Epidermal melanocyte (primary cell): ENCODE data around the gene MAPK9.

Experiments
- DNase-seq: peaks from one replicate; pipeline ENCODE4 v3.0.0; 2011; ENCODE audit warnings: low spot score; ENCODE audit not compliant: insufficient read length

The MAPK9 gene

DNA sequence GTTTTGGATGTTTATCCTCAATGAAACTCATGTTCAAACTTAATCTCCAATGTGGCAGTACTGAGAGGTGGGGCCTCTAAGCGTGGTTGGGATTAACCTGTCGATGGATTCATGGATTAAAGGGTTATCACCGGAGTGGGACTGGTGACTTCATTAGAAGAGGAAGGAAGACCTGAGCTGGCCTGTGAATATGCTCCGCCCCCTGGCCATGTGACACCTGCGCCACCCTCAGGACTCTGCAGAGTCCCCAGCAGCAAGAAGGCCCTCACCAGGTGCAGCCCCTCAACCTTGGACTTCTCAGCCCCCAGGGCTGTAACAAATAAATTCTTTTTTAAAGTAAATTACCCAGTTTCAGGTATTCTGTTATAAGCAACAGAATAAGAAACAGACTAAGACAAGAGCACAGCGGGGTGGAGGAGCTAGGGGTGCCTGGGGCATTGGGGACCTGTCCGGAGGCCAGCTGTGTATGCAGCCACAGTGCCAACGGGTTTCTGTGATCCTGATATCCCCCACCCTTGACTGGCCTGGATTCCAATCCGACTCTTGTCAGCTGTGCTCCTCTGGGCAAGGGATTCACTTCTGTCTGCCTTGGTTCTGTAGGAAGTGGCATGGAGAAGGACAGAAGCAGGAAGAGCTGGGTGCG lies 3.2 kb upstream of the MAPK9 start:
- DNase-seq = no peak

DNA sequence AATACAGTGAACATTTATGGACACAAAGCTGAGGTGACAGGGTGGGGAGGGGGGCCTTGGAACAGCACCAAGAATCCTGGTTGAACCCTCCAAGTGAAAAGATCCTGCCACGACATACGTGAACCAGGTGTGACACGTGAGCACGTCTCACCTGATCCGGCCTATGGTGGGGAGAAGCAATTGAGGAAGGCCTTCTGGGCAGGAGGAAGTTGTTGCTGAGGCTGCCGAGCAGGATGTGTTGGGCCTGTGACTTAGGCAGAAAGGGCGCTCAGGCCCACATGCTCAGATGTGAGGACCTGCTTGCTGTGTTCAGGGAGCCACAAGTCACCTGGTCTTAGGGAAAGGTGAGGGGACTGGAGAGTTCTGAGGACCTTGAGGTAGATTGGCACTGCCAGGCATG lies 2.5 kb upstream of the MAPK9 start:
- no peak for DNase-seq

DNA sequence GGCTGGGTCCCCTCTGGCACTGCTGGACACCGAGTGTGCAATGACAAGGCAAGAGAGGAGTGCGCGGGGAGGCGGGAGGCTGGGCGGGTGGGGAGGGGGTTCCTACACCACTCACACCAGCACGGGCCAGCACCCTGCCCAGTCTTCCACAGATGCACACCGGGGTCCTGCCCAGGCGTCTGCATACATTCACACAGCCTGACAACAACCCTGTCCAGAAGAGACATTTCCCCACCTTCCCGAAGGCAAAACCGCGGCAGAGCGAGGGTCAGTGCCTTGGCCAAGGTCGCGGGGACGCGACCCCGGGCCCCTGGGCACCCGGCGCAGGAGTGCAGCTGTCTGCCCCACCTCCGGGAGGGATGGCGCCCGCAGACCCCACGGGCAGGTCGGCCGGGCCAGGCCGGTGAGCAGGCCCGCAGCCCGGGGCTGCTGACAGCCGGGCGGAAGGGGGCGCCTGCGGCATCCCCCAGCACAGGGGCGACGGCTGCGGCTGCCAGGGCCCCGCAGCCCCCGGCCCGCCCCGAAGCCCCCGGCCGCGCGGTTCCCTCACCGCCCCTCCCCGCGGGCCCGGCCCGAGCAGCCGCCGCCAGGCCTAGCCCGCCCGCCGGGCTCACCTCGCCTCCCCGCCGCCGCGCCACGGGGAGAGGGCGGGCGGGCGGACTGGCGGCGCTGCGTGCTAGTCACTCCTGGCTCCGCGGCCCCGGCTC lies 496 bp downstream of the MAPK9 start:
- DNase-seq = no peak

DNA sequence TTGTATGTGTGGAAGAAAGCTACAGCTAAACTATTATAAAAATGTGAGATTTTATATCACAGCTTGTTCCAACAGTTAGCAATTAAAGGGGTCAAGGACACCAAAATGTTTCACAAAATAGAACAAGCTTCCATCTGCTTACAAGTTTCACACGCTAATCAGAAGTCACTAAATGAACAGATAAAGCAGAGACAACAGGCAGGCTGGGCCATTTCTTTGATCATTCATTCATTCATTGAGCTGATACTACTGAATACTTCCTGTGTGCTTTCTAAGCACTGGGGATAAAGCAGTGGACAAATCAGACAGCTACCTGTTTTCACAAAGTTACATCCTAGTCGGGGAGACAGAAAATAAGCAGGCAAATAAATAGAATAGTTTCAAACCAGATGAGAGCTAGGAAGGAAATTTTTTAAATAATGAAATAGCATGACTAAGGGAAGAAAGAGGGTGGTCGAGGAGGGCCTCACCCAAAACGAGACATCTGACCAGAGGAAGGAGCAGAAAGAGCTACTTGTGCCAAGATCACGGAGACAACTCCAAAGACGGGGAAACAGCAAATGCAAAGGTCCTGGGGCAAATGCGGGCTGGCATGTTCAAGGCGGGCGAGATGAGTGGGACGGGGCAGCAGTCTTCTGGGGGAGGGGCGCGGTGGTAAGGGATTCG lies 1.2 kb downstream of the MAPK9 start:
- no peak for DNase-seq

DNA sequence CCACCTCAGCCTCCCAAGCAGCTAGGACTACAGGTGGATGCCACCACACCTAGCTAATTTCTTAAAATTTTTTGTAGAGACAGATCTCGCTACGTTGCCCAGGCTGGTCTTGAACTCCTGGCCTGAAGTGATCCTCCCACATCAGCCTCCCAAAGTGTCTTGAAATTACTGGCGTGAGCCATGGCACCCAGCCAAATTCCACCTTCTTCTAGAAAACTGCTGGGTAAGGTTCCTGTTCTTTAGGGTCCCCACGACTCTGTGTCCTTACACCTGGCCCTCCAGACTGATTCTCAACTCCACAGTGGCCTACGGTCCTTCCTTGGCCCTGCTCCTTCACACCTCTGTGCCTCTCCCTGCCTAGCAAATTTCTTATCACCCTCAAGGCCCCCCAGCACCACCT lies 1.9 kb downstream of the MAPK9 start:
- DNase-seq = no peak

DNA sequence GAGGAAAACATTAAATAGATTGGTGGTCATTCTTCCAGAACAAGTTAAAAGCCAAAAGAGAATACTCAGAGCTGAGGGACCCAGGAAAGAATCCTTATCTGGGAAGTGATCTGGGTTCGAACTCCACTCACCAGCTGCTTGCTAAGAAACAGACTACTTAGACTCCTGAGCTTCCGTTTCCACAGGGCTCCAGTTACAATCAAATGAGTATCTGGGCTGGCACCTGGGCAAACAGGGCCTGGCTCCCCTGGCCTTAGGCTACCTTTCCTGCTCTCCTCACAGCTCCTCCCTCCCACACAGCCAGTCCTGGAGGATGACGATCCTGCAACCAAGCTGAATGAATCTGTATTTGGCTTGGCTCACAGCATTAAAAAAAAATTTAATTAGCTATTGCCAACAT lies 2.5 kb downstream of the MAPK9 start:
- no peak for DNase-seq

DNA sequence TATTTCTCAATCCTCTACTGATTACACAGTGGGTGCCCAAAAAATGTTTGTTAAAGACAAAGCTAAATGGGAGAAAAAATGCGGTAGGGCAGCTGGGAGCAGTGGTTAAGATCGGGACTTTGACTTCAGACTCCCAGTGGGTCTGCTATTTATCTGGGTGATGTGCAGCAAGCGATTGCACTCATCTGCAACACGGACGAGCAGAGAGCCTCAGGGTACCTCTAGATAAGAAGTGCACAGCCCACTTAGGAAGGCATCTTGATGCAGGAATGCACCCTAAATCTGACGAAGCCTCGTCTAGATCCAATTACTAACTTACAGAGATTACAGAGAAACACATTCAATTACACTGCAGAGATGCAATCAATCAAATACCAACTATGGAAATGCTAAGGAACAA lies 4.0 kb downstream of the MAPK9 start:
- DNase-seq = no peak

DNA sequence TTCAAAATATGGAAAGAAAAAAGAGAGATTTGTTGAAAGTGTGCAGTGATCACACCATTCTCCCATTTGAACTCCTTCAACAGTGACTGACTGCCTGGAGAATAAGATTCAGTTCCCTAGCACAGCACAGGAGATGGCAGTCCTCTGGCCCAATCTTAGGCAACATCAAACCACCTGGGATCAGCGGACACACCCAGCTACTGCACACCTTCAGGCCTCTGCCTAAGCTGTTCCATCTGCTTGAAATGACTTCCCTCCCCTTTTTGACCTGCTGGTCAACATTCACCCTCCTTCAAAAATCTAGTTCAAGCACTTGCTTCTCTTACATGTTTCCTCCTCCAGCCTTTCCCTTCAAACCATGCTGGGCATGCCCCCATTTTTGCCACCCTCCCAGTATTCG lies 4.5 kb downstream of the MAPK9 start:
- DNase-seq = no peak

DNA sequence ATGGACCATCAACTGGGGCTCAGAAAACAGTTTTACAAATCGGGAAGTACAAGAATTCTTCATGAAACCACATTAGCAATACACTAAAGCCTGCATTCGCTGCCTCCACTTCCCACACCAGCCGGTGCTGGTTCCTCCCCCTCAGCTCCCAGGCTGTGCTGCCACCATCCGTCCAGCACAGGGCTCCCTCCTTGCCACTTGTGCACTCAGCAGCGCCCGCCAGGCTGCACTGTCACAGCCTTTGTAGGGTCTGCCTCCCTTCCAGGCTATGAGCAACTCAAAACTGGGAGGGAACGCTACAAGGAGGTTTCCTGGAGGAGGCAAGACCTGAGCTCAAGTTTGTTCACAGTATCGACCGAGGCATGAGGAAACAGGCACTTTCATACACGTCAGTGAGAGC lies 7.7 kb downstream of the MAPK9 start:
- DNase-seq = no peak

DNA sequence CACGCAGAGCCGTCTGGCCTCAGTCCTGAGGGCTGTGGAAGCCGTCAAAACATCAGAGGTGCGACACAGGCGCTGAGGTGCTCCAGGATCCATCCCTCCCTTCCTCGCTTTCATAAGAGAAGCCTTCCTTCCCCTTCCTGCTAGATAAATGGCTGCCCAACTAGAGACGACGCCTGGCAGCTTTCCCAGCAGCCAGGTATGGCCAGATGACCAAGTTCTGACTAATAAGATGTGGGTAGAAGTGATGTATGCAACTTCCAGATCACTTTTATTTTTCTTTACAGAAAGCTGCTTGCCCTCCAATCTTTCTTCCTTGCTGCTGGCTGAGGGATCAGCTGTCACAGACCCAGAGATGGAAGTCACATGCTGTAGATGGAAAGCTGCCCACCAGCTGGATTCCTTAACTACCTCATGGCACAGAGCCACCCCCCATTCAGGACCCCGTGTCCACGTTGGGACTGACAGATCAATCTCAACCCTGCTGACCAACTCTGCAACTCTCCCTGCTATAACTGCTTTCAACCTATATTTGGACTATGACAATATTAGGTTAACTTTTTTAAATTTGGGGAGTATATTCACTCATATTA lies 8.8 kb downstream of the MAPK9 start:
- no peak for DNase-seq

DNA sequence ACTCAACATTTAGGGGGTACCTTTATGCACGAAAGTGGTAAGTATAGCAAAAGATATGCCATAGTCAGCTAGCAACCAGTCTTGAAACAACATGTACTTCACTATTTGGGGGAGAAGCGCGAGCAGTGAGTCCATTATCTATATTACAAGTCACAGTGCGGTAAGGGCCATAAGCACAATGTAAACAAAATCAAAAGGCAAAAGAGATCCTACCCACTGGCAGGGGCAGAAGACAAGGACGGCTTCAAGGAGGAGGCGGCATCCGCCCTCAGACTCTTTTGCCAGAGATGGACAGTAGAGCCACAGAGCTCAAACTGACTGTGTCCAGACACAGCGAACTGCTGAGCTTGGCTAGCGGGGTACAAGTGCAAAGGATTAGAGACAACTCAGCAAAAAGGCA lies 9.6 kb downstream of the MAPK9 start:
- DNase-seq = no peak

DNA sequence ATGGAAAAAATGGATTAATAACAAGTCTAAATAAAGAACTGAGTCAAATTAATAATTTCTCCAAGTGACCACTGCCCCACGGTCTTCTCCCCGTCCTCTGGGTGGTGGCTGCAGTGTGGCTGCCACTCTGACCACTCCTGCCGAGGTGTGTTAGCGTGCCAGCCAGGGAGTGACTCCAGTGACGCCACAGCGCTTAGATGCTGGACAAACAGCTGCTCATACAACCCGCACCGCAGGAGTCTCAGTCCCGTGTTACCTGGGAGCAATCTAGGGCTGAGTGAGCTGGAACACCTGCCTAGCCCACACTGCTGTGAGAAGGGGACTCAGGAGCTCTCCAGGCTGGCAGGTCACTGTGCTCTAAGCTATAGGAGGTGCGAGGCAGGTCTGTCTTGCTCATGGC lies 10.2 kb downstream of the MAPK9 start:
- no peak for DNase-seq

DNA sequence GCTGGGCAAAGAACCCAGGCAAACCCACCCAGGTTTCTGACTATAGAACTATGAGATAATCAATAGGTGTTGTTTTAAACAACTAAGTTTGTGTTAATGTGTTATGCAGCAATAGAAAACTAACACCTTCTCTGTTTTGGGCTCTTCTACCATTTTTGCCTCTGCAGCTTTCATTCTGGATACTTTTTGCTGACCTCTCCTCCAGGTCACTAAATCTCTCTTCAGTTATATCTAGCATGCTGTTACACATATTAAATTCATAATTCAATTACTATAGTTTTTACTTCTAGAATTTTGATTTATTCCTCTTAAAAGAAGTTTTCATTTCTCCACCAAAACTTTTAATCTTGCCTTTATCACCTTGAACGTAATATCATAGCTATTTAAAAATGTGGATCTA lies 17.2 kb downstream of the MAPK9 start:
- no peak for DNase-seq

DNA sequence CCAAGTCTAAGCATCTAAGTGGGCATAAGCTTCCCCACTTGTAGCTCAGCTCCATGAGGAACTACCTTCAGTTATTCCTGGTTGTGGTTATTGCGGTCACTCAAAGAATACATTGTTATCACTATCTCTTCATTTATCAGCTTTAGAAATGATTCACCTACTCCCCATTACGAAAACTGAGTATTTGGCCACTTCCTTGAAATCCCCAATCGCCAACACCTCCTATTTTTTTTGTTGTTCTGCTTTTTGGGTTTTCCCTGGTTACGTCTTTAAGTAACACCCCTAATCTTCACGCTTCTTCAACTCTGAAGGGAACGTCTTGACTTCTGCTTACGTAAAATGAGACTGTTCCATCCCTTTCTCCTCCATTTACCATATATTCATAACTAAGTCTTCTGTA lies 20.7 kb downstream of the MAPK9 start:
- DNase-seq = no peak

DNA sequence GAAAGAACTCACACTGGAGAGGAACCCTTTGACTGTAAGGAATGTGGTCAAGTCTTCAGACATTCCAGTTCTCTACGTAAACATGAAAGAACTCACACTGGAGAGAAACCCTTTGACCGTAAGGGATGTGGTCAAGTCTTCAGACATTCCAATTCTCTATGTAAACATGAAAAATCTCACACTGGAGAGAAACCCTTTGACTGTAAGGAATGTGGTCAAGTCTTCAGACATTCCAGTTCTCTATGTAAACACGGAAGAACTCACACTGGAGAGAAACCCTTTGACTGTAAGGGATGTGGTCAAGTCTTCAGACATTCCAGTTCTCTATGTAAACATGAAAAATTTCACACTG lies 32.6 kb downstream of the MAPK9 start:
- no peak for DNase-seq

DNA sequence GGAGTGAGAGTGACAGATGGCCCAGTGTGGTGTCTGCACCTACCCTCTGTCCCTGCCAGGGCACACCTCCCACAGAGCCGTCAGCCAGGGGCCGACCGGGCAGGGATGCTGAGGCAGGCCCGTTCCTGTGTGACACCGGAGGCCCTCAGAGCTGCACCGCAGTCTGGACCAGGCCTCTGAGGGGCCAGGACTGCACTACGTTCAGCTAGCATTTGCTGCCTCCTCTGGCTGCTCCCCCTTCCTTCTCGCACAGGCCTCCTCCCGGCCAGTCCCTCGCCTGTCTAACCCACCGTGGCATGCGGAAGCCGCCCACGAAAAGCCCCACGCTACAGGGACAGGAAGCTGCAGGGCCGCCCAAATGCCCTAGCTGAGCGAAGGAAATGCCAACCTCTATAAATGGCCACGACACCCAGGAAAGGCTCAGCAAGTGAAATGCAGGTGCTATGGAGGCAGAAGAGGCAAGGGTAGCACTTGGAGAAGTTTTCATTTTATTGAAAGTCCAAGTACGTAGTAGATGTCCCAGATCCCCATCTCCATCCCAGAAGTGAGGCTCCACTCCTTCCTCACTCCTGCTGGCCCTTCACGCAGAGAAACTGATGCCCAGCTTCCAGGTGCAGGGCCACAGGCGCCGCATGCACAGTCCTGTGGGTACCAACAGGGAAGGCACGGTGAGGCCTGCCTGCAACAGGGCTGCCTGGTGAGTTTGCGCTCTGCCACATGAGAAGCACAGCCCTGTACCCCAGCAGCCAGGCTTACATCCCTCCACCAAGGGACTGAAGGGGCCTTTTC lies 38.7 kb downstream of the MAPK9 start:
- DNase-seq = no peak

DNA sequence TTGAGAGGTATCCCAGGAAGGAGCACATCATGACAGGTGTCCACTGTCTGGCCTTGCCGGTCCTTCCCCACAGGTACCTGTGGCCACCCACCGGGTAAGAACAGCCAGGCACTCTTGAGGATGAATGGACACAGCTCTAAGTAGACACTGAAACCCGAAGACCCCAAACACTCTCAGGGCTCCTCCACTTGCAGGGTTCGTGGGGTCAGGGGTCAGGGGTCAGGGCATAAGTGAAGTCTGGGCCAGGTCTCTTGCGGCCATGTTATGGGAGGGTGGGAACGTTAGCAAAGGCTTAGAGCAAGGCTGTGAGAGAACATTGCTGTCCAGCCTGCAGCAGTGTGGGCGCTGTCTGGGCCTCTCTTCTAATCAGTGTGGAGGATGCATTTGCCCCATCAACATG lies 40.0 kb downstream of the MAPK9 start:
- DNase-seq = no peak

DNA sequence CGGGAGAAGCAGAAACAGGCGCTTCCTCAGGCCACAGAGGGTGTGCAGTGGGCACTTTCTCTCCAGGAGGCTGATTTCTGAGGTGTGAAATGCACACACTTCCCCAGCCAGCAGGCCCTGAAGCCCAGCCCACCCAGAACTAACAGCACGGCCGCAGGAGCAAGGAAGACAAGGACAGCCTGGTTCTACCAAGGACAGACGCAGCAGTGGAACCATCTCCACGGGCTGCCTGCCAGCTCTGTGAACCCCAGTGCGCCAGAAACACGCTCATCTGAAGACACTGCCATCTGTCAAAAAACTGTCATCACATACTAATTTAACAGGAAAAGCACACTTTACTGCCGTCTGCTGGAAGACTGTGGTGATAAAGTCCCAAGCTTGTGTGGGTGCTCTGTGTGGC lies 40.7 kb downstream of the MAPK9 start:
- DNase-seq = no peak

DNA sequence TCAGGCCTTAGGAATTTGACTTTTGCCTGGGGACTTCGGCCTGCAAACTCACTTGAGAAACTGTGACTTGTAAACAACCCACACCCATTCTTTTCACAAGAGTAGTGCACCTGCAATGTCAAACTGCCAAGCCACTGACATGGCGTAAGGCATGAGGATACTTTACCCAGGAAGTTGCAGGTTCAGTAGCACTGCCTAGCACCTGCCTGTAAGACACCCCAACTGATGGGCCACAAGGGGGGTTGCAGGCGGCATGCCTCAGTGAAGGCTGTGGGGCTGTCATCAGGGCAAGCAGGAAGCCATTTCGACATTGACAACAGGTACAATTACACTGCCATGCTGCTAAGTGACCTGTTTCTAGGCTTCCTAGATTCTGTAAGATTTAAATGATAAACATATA lies 41.6 kb downstream of the MAPK9 start:
- no peak for DNase-seq

DNA sequence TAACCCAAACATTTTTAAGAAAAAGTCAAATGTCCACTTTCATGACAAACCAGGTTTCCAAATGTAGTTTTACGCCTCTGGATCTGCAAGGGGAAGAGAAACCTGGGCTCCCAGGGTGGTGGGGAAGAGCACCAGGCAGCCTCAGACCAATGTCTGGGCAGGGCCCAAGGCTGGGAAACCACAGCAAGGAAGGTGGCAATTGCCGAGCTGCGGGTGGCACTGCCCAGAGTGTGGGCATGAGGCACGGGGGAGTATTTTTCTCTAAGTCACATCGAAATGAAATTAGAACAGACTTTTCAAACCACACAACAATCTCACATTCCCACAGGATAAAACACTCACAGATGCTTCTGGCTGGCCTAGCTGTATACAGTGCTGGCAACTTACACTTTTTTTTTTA lies 50.3 kb downstream of the MAPK9 start:
- DNase-seq = no peak

DNA sequence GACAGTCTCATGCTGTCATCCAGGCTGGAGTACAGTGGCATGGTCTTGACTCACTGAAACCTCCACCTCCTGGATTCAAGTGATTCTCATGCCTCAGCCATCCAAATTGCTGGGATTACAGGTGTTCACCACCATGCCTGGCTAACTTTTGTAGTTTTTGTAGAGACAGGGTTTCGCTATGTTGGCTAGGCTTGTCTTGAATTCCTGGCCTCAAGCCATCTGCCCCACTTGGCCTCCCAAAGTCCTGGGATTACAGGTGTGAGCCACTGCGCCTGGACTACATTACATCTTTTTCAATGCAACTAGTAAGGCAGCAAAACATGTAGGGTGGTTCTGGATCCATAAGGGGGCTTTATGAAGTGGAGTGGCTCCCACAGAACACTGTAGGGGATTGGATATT lies 53.3 kb downstream of the MAPK9 start:
- no peak for DNase-seq

DNA sequence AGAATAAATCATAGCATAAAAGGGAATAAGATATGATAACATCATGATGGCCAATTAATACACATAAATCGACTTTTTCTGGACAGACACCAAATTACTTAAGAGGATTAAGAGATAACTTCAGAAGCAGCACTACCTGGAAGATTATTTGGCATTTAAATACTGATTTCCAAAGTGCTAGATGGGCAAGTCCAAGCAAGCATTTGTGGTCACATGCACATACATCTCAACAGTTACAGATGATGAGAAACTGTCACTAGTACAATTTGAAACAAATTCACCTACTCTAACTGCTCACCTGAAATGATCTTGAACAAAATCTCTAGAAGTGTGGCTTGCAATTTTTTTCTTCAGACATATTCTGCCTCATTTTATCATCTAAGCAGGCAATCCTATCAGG lies 56.0 kb downstream of the MAPK9 start:
- no peak for DNase-seq
